Fibroblast of the aortic adventitia (primary cell): ENCODE data around the gene POU3F3. TPM values are rescaled to one million over a fixed set of nuclear protein-coding genes. Genes with fewer than 3 reads are reported as not detected.

ENCODE experiments used
- DNase-seq: peaks from one replicate; pipeline ENCODE4 v3.0.0-alpha.2; 2010; ENCODE audit warnings: low read depth
- H3K4me3 ChIP-seq: 2 replicates; pipeline ENCODE4 v1.5.1; 2011; ENCODE audit warnings: low read depth, mild to moderate bottlenecking, control low read depth, low read length, moderate library complexity
- total RNA-seq: library from RNA; depleted of rRNA; stranded (reverse); fragments of >200 nt; gene quantifications from 2 replicates; pipeline ENCODE4 v1.2.3, GENCODE V29; 2012; ENCODE audit warnings: low replicate concordance
- TF ChIP-seq, protein P1 (sequence below): IDR thresholded peaks from 2 replicates; pipeline ENCODE4 v1.5.1; 2011; ENCODE audit warnings: mild to moderate bottlenecking, low read length, control low read depth, inconsistent platforms; ENCODE audit not compliant: insufficient read depth

POU3F3 gene
- total RNA-seq, 1 donor: not detected

DNA sequence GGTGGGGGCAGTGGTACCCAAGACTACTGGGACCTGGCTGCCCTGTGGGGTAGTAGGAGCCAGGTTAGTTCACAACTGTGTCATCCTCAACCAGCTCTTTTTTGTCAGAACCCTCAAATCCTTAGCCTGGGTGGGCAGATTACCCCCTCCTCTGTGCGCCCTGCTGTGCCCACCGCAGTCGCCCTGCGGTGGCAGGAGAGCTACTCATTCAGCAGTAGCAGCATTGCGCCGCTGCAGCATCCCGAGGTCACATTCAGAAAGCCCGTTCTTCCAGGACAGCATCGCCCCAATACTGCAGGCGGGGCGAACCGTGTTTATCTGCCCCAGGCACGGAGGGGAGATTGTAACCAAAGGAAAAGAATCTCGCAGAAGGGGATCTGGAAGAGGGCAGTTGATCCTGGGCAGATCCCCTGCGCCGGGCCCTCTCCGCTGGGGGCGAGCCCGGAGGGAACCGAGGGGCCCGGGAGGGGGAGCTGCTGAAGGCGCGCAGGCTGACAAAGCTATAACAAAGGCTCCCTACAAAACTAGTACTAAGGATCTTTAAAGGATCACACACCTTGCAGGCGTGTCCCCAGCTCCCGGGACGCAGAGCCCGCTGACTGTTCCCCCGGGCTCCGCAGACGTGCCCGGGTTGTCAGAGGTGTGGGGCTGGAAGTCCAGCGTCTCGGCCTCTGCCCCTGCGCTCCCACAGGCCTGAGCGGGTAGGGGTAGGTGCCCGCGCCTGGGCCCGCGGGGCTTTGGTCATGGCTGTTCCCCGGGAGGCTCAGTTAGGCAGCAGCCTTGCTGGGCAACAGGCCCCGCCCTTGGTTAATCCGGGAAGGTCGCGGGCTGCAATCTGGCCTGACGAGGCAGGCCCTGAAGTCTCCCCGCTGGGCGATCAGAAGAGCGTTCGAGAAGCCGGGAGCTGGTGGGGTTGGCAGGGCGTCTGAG lies 13.2 kb downstream of the POU3F3 start:
- DNase-seq: no peak

DNA sequence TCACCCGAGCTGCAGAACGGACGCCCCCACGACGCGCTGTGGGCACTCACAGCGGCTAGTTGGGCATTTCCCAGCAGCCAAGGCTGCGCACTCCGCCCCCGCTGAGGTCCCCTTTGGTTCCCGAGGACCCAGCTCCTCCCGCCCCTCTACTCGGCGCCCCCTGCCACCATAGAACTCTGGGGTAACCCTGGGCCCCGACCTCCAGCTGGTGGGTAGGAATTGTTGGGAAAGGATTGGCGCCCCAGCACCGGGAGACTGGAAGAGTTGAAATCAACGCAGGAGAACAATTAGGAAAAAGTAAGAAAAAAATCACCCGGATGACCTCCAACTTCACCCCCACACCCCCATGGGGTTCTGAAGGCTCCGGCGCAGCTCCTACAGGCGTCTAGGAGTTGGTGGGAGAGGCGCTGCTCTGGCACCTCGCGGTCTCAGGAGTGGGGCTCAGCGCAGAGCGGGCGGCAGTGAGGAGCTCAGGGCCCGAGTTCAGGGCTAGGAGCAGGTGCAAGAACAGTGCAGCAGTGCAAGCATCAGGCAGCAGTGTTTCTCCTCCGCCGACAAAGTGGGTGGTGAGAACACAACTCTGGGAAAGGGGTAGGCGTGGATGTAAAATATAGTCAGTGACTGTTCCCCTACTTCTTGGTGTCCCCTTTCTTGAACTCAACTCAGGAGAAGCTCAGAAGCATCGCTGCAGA lies 14.0 kb downstream of the POU3F3 start:
- DNase-seq: no peak
- TF ChIP-seq, protein P1, sequence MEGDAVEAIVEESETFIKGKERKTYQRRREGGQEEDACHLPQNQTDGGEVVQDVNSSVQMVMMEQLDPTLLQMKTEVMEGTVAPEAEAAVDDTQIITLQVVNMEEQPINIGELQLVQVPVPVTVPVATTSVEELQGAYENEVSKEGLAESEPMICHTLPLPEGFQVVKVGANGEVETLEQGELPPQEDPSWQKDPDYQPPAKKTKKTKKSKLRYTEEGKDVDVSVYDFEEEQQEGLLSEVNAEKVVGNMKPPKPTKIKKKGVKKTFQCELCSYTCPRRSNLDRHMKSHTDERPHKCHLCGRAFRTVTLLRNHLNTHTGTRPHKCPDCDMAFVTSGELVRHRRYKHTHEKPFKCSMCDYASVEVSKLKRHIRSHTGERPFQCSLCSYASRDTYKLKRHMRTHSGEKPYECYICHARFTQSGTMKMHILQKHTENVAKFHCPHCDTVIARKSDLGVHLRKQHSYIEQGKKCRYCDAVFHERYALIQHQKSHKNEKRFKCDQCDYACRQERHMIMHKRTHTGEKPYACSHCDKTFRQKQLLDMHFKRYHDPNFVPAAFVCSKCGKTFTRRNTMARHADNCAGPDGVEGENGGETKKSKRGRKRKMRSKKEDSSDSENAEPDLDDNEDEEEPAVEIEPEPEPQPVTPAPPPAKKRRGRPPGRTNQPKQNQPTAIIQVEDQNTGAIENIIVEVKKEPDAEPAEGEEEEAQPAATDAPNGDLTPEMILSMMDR: no peak
- H3K4me3 ChIP-seq: no peak overlapping the region

More for the DNA sequence above, 13.2 kb downstream of the POU3F3 start:
- TF ChIP-seq, protein P1: no peak
- no peak overlapping the region for H3K4me3 ChIP-seq

DNA sequence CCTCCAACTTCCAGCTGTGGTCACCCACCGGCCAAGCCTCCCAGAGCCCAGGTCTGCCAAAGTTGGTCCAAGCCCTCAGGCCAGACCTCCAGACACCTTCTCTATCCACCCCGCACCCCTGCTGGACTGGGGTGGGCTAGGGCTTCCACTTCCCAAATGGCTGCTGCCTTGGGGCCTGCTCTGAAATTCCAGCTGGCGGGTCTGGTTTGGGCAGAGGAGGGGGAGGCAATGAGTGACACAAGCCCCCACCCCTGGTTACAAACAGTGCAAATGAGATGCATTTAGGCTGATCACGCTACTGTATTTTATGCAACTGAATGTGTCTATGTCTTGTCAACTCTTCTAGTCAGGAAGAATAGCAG lies 14.6 kb downstream of the POU3F3 start:
- no peak overlapping the region for H3K4me3 ChIP-seq
- TF ChIP-seq, protein P1: no peak
- DNase-seq: no peak

DNA sequence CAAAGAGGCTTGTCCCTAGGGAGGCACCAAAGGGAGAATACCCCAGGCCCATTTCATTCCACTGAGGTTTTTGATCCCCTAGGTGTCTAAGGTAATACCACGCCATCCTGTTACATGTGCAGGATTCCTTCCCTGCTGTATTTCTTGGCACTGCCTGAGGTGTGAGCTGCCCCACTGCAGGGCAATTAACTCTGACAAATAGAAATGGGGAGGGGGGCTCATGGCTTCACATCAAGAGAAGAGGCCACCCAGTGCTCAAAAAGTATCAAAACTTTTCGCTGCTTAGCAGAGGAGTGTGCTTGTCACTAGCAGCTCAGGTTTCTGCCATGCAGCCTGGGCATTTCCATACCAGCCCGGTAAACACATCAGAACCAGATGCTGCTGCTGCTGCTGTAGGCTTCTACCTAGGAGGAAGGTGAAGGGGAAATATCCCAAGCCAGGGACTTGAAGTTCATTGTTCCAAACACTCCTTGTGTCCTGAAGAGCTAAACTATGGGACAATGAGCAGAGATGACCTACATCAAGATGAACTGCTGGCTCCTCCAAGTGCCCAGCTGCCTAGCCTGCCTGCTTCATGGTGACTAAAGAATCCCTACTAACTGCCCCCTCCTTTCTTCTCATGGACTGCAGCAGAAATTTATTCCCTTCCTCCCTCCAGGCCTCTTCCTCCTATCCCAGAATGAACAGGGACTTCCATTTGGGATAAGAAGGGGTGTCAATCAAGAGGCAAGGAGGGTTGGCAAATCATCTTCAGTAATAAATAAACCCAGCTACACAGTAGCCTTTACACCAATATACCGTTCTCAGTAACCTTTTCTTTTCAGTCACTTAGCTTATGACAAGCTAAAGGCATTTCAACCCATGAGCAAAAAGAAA lies 16.4 kb downstream of the POU3F3 start:
- DNase-seq: no peak
- H3K4me3 ChIP-seq: no peak overlapping the region
- TF ChIP-seq, protein P1: no peak

DNA sequence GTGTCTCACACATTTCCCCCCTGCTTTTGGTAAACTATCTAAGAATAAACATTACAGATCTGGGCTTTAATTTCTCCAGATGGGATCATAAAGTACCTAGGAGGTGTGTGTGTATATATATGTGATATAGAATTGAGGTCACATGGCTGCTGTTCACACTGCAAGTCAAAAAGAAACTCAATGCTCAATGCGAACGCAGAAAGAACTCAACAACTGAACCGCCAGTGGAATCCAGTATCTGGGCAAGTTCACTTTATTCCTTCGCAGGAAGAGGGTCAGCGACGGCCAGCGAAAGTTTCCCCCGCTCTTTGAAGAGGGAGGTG lies 17.7 kb downstream of the POU3F3 start:
- no peak overlapping the region for H3K4me3 ChIP-seq
- TF ChIP-seq, protein P1: no peak

More for the DNA sequence above, 17.7 kb downstream of the POU3F3 start:
- no peak for DNase-seq
